HepG2 (cell line): ENCODE measurements around the gene IGFBP5. TPM values are rescaled to one million over a fixed set of nuclear protein-coding genes. Genes with fewer than 3 reads are reported as not detected.

ENCODE experiments used
- ATAC-seq: fragments of 200-7000 bp; cut with Tn5 transposase; 3 replicates; pipeline ENCODE4 v1.9.1; 2020; ENCODE audit warnings: mild to moderate bottlenecking, moderate library complexity
- BruUV-seq: library from RNA; stranded (reverse); fragments of 400-500 nt; replicated peaks from 2 replicates; lab custom pipeline; 2021; lab: Mats Ljungman, UMichigan
- CTCF ChIA-PET: fragments of 300-600 bp; formaldehyde crosslinking; extraction: SDS; loops from one replicate; lab custom pipeline; 2021; ENCODE audit warnings: low total read pairs, inconsistent platforms, low intra/inter-chr PET ratio; lab: Yijun Ruan, JAX
- POLR2A ChIA-PET: fragments of 350-600 bp; sonication (Branson Sonifier 250); formaldehyde crosslinking; loops from one replicate; lab custom pipeline; 2020; ENCODE audit warnings: antibody characterized with exemption, inconsistent platforms; lab: Yijun Ruan, JAX
- DNase-seq: peaks from one replicate; pipeline ENCODE4 v3.0.0-alpha.2; 2015; ENCODE audit warnings: low spot score
- FAIRE-seq: peaks from 3 replicates; lab custom pipeline; 2011; peaks lifted over from hg19 to GRCh38; lab: Jason Lieb, UNC
- H2AFZ ChIP-seq: one replicate; pipeline ENCODE4 v1.6.1; 2011; ENCODE audit warnings: low read length, inconsistent platforms
- H3K27ac ChIP-seq: fragments of 300-600 bp; 3 replicates; pipeline ENCODE4 v1.8.0; 2011; ENCODE audit warnings: mixed run types, mild to moderate bottlenecking, mixed read lengths, low read length, inconsistent platforms; ENCODE audit not compliant: insufficient read depth; ENCODE audit errors: extremely low read length
- H3K27me3 ChIP-seq, 2 experiments: fragments of 200-600 bp in 1 of 2; 2 replicates in 1 of 2; 3 replicates in 1 of 2; pipeline versions ENCODE4 v1.6.0 to v1.8.0; 2011; ENCODE audit warnings: low read length in 2 of 2, mild to moderate bottlenecking in 2 of 2, moderate library complexity in 2 of 2, inconsistent platforms in 1 of 2; ENCODE audit not compliant: insufficient read depth in 2 of 2, control insufficient read depth in 1 of 2
- H3K36me3 ChIP-seq, 2 experiments: fragments of 200-600 bp in 1 of 2; replicated peaks in 1 of 2; 2 replicates in 1 of 2; 3 replicates in 1 of 2; pipeline versions ENCODE4 v1.5.1 to v1.8.0; 2011; ENCODE audit warnings: low read length in 2 of 2, inconsistent platforms in 1 of 2; ENCODE audit not compliant: insufficient read depth in 2 of 2, control insufficient read depth in 1 of 2
- H3K4me1 ChIP-seq: 2 replicates; pipeline ENCODE4 v1.5.1; 2012; ENCODE audit warnings: low read length, inconsistent platforms; ENCODE audit not compliant: insufficient read depth
- H3K4me2 ChIP-seq: 2 replicates; pipeline ENCODE4 v1.6.0; 2011; ENCODE audit warnings: low read depth, low read length, inconsistent platforms
- H3K4me3 ChIP-seq, 3 experiments: fragments of 200-600 bp in 1 of 3; sonication (generic), shearing (Covaris generic) in 1 of 3; replicated peaks in 1 of 3; 2 replicates each; pipeline ENCODE4 v1.5.1; 2011 to 2016; ENCODE audit warnings: low read length in 3 of 3, inconsistent platforms in 2 of 3, low read depth in 2 of 3, mild to moderate bottlenecking in 2 of 3, control low read depth in 1 of 3, mixed read lengths in 1 of 3; ENCODE audit not compliant: insufficient read depth in 1 of 3
- H3K79me2 ChIP-seq: one replicate; pipeline ENCODE4 v1.6.1; 2011; ENCODE audit warnings: low read length, inconsistent platforms; ENCODE audit not compliant: insufficient read depth
- H3K9ac ChIP-seq: 2 replicates; pipeline ENCODE4 v1.6.0; 2011; ENCODE audit warnings: mild to moderate bottlenecking, low read depth, low read length, inconsistent platforms; ENCODE audit not compliant: insufficient read depth
- H3K9me3 ChIP-seq: 2 replicates; pipeline ENCODE4 v1.5.1; 2012; ENCODE audit warnings: mild to moderate bottlenecking, low read length
- H4K20me1 ChIP-seq: 2 replicates; pipeline ENCODE4 v1.6.0; 2011; ENCODE audit warnings: inconsistent platforms, mild to moderate bottlenecking, low read length, moderate library complexity; ENCODE audit not compliant: insufficient read depth
- EED ChIP-seq: sonication (generic); formaldehyde crosslinking; IDR thresholded peaks from 2 replicates; pipeline ENCODE4 v1.5.0; 2020; ENCODE audit warnings: mild to moderate bottlenecking, missing genetic modification reagents
- FOXP1 ChIP-seq, 2 experiments: fragments of 450-650 bp in 1 of 2; IDR thresholded peaks; 2 replicates each; pipeline ENCODE4 v1.6.1; 2017 to 2018; ENCODE audit warnings: antibody characterized with exemption in 1 of 2
- LBX2 ChIP-seq: sonication (generic); formaldehyde crosslinking; IDR thresholded peaks from 2 replicates; pipeline ENCODE4 v1.5.0; 2020; ENCODE audit warnings: missing genetic modification reagents, mild to moderate bottlenecking, borderline replicate concordance
- MAX ChIP-seq: IDR thresholded peaks from 2 replicates; pipeline ENCODE4 v1.6.1; 2012; ENCODE audit warnings: inconsistent platforms
- MEIS1 ChIP-seq: sonication (generic); formaldehyde crosslinking; IDR thresholded peaks from 2 replicates; pipeline ENCODE4 v1.9.0; 2021; ENCODE audit warnings: mild to moderate bottlenecking, missing genetic modification reagents, moderate library complexity, borderline replicate concordance
- MIER2 ChIP-seq: IDR thresholded peaks from 2 replicates; pipeline ENCODE4 v1.6.1; 2016; ENCODE audit warnings: missing biosample characterization, missing genetic modification reagents
- NFE2 ChIP-seq: sonication (generic); formaldehyde crosslinking; IDR thresholded peaks from 2 replicates; pipeline ENCODE4 v1.4.0; 2020; ENCODE audit warnings: missing genetic modification reagents
- NFYC ChIP-seq: IDR thresholded peaks from 2 replicates; pipeline ENCODE4 v1.6.1; 2016; ENCODE audit warnings: missing genetic modification reagents, missing compliant biosample characterization
- RAD21 ChIP-seq: fragments of 450-650 bp; formaldehyde crosslinking; IDR thresholded peaks from 2 replicates; pipeline ENCODE4 v1.5.0; 2020; ENCODE audit warnings: mild to moderate bottlenecking
- SAFB2 ChIP-seq: sonication (generic); formaldehyde crosslinking; IDR thresholded peaks from 2 replicates; pipeline ENCODE4 v1.5.1; 2020; ENCODE audit warnings: missing genetic modification reagents, low read depth, mild to moderate bottlenecking, borderline replicate concordance
- TEF ChIP-seq: sonication (generic); formaldehyde crosslinking; IDR thresholded peaks from 2 replicates; pipeline ENCODE4 v1.5.0; 2020; ENCODE audit warnings: missing genetic modification reagents
- XRCC5 ChIP-seq: fragments of 200-400 bp; formaldehyde crosslinking; optimal IDR thresholded peaks from 2 replicates; pipeline ENCODE3; 2017; ENCODE audit warnings: mild to moderate bottlenecking, low read length
- ZNF10 ChIP-seq: sonication (generic); formaldehyde crosslinking; IDR thresholded peaks from 2 replicates; pipeline ENCODE4 v1.4.0; 2020; ENCODE audit warnings: mild to moderate bottlenecking, low read depth, missing genetic modification reagents, borderline replicate concordance
- ZNF441 ChIP-seq: sonication (generic); formaldehyde crosslinking; IDR thresholded peaks from 2 replicates; pipeline ENCODE4 v1.7.0; 2021; ENCODE audit warnings: missing genetic modification reagents, borderline replicate concordance
- ZNF558 ChIP-seq: sonication (generic); formaldehyde crosslinking; IDR thresholded peaks from 2 replicates; pipeline ENCODE4 v1.9.0; 2022; ENCODE audit warnings: mild to moderate bottlenecking, missing genetic modification reagents, borderline replicate concordance
- ZNF788 ChIP-seq: sonication (generic); formaldehyde crosslinking; IDR thresholded peaks from 2 replicates; pipeline ENCODE4 v1.5.0; 2020; ENCODE audit warnings: mild to moderate bottlenecking, missing genetic modification reagents, borderline replicate concordance
- WGBS: methylation state at CpG from one replicate; pipeline ENCODE4 v1.1.6; 2017; ENCODE audit warnings: low lambda C conversion rate; 5-methylcytosine and 5-hydroxymethylcytosine counted together
- in situ Hi-C: cut with HindIII; loops from 2 replicates; pipeline ENCODE4 v1.10.0; 2017; ENCODE audit warnings: low pct_unique_long_range_greater_than_20kb; ENCODE audit not compliant: extremely low pct_ligation_motif_present
- intact Hi-C: fragments of 100-400 bp; cut with micrococcal nuclease; formaldehyde crosslinking; loops from one replicate; pipeline ENCODE4 v1.10.0; 2022; ENCODE audit not compliant: unreplicated experiment
- polyA plus RNA-seq, 8 experiments: library from polyadenylated mRNA; depleted of rRNA in 3 of 8; stranded (reverse) in 7 of 8; unstranded in 1 of 8; fragments of >200 nt; fragmentation: Illumina TruSeq in 4 of 8; extraction: Trizol in 4 of 8; gene quantifications; 2 replicates each; pipeline versions ENCODE4 v1.2.1 to v1.2.3, GENCODE V29; 2011 to 2016; ENCODE audit warnings: low read depth in 4 of 8, missing spikeins in 1 of 8, mixed read lengths in 1 of 8; ENCODE audit not compliant: insufficient read depth in 1 of 8
- total RNA-seq, 5 experiments: library from RNA; depleted of rRNA; stranded (reverse); fragments of >200 nt; fragmentation: Illumina TruSeq; extraction: Trizol; gene quantifications; 2 replicates each; pipeline ENCODE4 v1.2.3, GENCODE V29; 2016; ENCODE audit warnings: low read depth in 1 of 5

Gene IGFBP5
- total and polyA plus RNA-seq, 2 of the 13 experiments (the other 11 are each of a cell fraction or from before 2014, with no cell fraction given), result 0.15 TPM; not detected in 1

- H2AFZ ChIP-seq, result no peak overlapping the region
- intact Hi-C loops, result no loop called here
- H3K27ac ChIP-seq, result no peak overlapping the region
- peaks cover 5 to 39% of the 10 kb centered on the region in 2 experiments; a peak in 4 of 5 replicates for H3K27me3 ChIP-seq
- in situ Hi-C loops, result no loop called here
- H3K79me2 ChIP-seq, result no peaks in the 10 kb centered on the region
- no peak for TF ChIP-seq MEIS1
- TF ChIP-seq, all 625 proteins: peak for 0
- no peak for DNase-seq
- H4K20me1 ChIP-seq, result no peaks in the 10 kb centered on the region
- WGBS, result 26% methylated on average over 4 of the region's 4 CpGs
- no peak overlapping the region for H3K4me2 ChIP-seq
- POLR2A ChIA-PET, result interaction anchor here (1.3 kb wide), 1 partner anchor 15 kb away, joined by 3 read pairs; no protein-coding TSS in a partner anchor
- peaks cover 10% of the 10 kb centered on the region for H3K4me1 ChIP-seq
- H3K4me3 ChIP-seq, result no peak overlapping the region
- H3K9ac ChIP-seq, result no peak overlapping the region
- CTCF ChIA-PET, result no interaction called here
- no TSS peak for BruUV-seq
- no peak for FAIRE-seq
- H3K9me3 ChIP-seq, result no peaks in the 10 kb centered on the region
- no peak for ATAC-seq
- H3K36me3 ChIP-seq, result no peaks in the 10 kb centered on the region
Measured at GRCh38 chr2:216629784-216630183, 65.6 kb downstream of the IGFBP5 start.

GRCh38 chr2:216626875-216627245 is 68.5 kb downstream of the IGFBP5 start:
- peaks cover 2 to 22% of the 10 kb centered on the region in 2 experiments; a peak in 2 of 5 replicates for H3K27me3 ChIP-seq
- TF ChIP-seq MIER2 (CRISPR knock-in tag), result no peak
- no peak for TF ChIP-seq ZNF788 (CRISPR knock-in tag)
- TF ChIP-seq ZNF441 (CRISPR knock-in tag), result no peak
- no peak for TF ChIP-seq NFE2 (CRISPR knock-in tag)
- no peak for TF ChIP-seq EED (CRISPR knock-in tag)
- no peak for TF ChIP-seq FOXP1 (IDR thresholded peaks at IDR 0.05)
- TF ChIP-seq FOXP1 (CRISPR knock-in tag; IDR thresholded peaks at IDR 0.05), result no peak
- no peak for TF ChIP-seq RAD21 (CRISPR knock-in tag)
- no peak for TF ChIP-seq TEF
- TF ChIP-seq NFYC (CRISPR knock-in tag), result no peak
- TF ChIP-seq LBX2, result no peak
- TF ChIP-seq MAX, result no peak
- TF ChIP-seq ZNF10 (CRISPR knock-in tag), result no peak
- no peak for TF ChIP-seq SAFB2 (CRISPR knock-in tag)
- TF ChIP-seq XRCC5, result no peak
- no peak for TF ChIP-seq ZNF558 (CRISPR knock-in tag)
- no TSS peak for BruUV-seq
- H3K36me3 ChIP-seq, result no peaks in the 10 kb centered on the region
- H3K4me1 ChIP-seq, result no peaks in the 10 kb centered on the region
- H3K9me3 ChIP-seq, result no peaks in the 10 kb centered on the region
- in situ Hi-C loops, result no loop called here
- no peak for DNase-seq
- ChIA-PET POLR2A (no interaction called here), CTCF (no interaction called here)
- H4K20me1 ChIP-seq, result no peaks in the 10 kb centered on the region
- FAIRE-seq, result no peak
- H3K9ac ChIP-seq, result no peak overlapping the region
- WGBS, result 21% methylated on average over 2 of the region's 2 CpGs
- intact Hi-C loops, result no loop called here
- H3K79me2 ChIP-seq, result no peaks in the 10 kb centered on the region
- H3K4me2 ChIP-seq, result no peak overlapping the region
- ATAC-seq, result no peak
- H3K4me3 ChIP-seq, result no peak overlapping the region
- no peak overlapping the region for H3K27ac ChIP-seq
- no peak overlapping the region for H2AFZ ChIP-seq
